Mesendoderm (in vitro differentiated cells): Measurements from ENCODE around the gene PDGFA.

ENCODE experiments used
- DNase-seq: peaks from one replicate; pipeline ENCODE4 v3.0.0; 2013
- H2AK5ac ChIP-seq: 2 replicates; pipeline ENCODE4 v1.6.1; 2013; ENCODE audit warnings: low read length, inconsistent platforms
- H2BK120ac ChIP-seq: 2 replicates; pipeline ENCODE4 v1.6.1; 2013; ENCODE audit warnings: low read depth, mild to moderate bottlenecking, low read length, moderate library complexity, mixed read lengths
- H2BK15ac ChIP-seq: replicated peaks from 2 replicates; pipeline ENCODE4 v1.6.1; 2013; ENCODE audit warnings: low read depth, mild to moderate bottlenecking, moderate library complexity
- H2BK5ac ChIP-seq: 2 replicates; pipeline ENCODE4 v1.6.1; 2013; ENCODE audit warnings: low read length, inconsistent platforms
- H3K18ac ChIP-seq: 2 replicates; pipeline ENCODE4 v1.6.1; 2013; ENCODE audit warnings: mild to moderate bottlenecking, low read length, mixed read lengths
- H3K23ac ChIP-seq: one replicate; pipeline ENCODE4 v1.6.1; 2013; ENCODE audit warnings: low read length
- H3K27ac ChIP-seq: 2 replicates; pipeline ENCODE4 v1.5.1; 2013; ENCODE audit warnings: low read depth, mild to moderate bottlenecking, inconsistent platforms, low read length, moderate library complexity
- H3K27me3 ChIP-seq: 2 replicates; pipeline ENCODE4 v1.6.1; 2013; ENCODE audit warnings: low read length, control low read depth, mild to moderate bottlenecking, inconsistent platforms; ENCODE audit not compliant: insufficient read depth, poor library complexity
- H3K36me3 ChIP-seq: 2 replicates; pipeline ENCODE4 v1.6.1; 2013; ENCODE audit warnings: low read length, inconsistent platforms; ENCODE audit not compliant: control insufficient read depth, insufficient read depth
- H3K4ac ChIP-seq: one replicate; pipeline ENCODE4 v1.6.1; 2013; ENCODE audit warnings: low read depth, mild to moderate bottlenecking, low read length, moderate library complexity
- H3K4me1 ChIP-seq: 2 replicates; pipeline ENCODE4 v1.6.1; 2013; ENCODE audit warnings: low read depth, low read length, inconsistent platforms; ENCODE audit not compliant: control insufficient read depth
- H3K4me2 ChIP-seq: 2 replicates; pipeline ENCODE4 v1.6.1; 2013; ENCODE audit warnings: low read length
- H3K4me3 ChIP-seq: 2 replicates; pipeline ENCODE4 v1.5.1; 2013; ENCODE audit warnings: mild to moderate bottlenecking, low read length
- H3K56ac ChIP-seq: one replicate; pipeline ENCODE4 v1.6.1; 2013; ENCODE audit warnings: low read length
- H3K79me1 ChIP-seq: 2 replicates; pipeline ENCODE4 v1.6.1; 2013; ENCODE audit warnings: low read length, inconsistent platforms
- H3K79me2 ChIP-seq: 2 replicates; pipeline ENCODE4 v1.6.1; 2013; ENCODE audit warnings: mild to moderate bottlenecking, low read length; ENCODE audit not compliant: control insufficient read depth, insufficient read depth
- H3K9ac ChIP-seq: 2 replicates; pipeline ENCODE4 v1.6.1; 2013; ENCODE audit warnings: low read length, inconsistent platforms
- H4K5ac ChIP-seq: one replicate; pipeline ENCODE4 v1.6.1; 2013; ENCODE audit warnings: low read length
- H4K8ac ChIP-seq: one replicate; pipeline ENCODE4 v1.6.1; 2013; ENCODE audit warnings: low read depth, mild to moderate bottlenecking, control low read depth, low read length, moderate library complexity
- WGBS: extraction: QIAGEN DNeasy Blood & Tissue Kit; methylation state at CpG from one replicate; pipeline ENCODE4 v1.1.7; 2013; ENCODE audit warnings: low lambda C conversion rate, missing lambda C conversion rate; ENCODE audit not compliant: insufficient coverage; ENCODE audit errors: extremely low coverage; 5-methylcytosine and 5-hydroxymethylcytosine counted together

PDGFA gene

GRCh38 chr7:494906-495305 is 24.7 kb downstream of the PDGFA start:
- H4K5ac ChIP-seq = no peak overlapping the region
- H3K18ac ChIP-seq = no peak overlapping the region
- WGBS = no CpG with 5 or more reads among the region's 6 CpGs

GRCh38 chr7:494259-494687 is 25.4 kb downstream of the PDGFA start:
- H3K27ac ChIP-seq = no peak overlapping the region
- H3K18ac ChIP-seq = no peak overlapping the region
- no peak overlapping the region for H2BK5ac ChIP-seq
- H3K79me2 ChIP-seq = no peaks in the 10 kb centered on the region
- no peak overlapping the region for H4K5ac ChIP-seq
- H3K9ac ChIP-seq = no peak overlapping the region
- no peak overlapping the region for H3K23ac ChIP-seq
- H3K4me1 ChIP-seq = no peaks in the 10 kb centered on the region
- H3K4me2 ChIP-seq = no peak overlapping the region
- H3K56ac ChIP-seq = no peak overlapping the region
- H3K79me1 ChIP-seq = no peaks in the 10 kb centered on the region
- no peak overlapping the region for H2BK120ac ChIP-seq
- no peak for DNase-seq
- no CpG with 5 or more reads among the region's 31 CpGs for WGBS
- no peaks in the 10 kb centered on the region for H3K27me3 ChIP-seq
- no peak overlapping the region for H2AK5ac ChIP-seq
- no peak overlapping the region for H2BK15ac ChIP-seq
- no peaks in the 10 kb centered on the region for H3K36me3 ChIP-seq
- H3K4ac ChIP-seq = no peak overlapping the region
- H4K8ac ChIP-seq = no peak overlapping the region
- no peak overlapping the region for H3K4me3 ChIP-seq

More at GRCh38 chr7:494906-495305, 24.7 kb downstream of the PDGFA start:
- Histone ChIP-seq H3K4ac (no peak overlapping the region), H3K9ac (no peak overlapping the region), H3K4me1 (no peaks in the 10 kb centered on the region), H3K79me1 (no peaks in the 10 kb centered on the region), H2AK5ac (no peak overlapping the region), H2BK5ac (no peak overlapping the region), H3K23ac (no peak overlapping the region), H2BK120ac (no peak overlapping the region), H2BK15ac (no peak overlapping the region), H3K27me3 (no peaks in the 10 kb centered on the region), H3K56ac (no peak overlapping the region), H3K36me3 (no peaks in the 10 kb centered on the region), H3K79me2 (no peaks in the 10 kb centered on the region), H3K4me2 (no peak overlapping the region), H3K27ac (no peak overlapping the region), H4K8ac (no peak overlapping the region), H3K4me3 (no peak overlapping the region)
- DNase-seq = no peak

GRCh38 chr7:493661-494251 is 25.9 kb downstream of the PDGFA start:
- Histone ChIP-seq H2BK120ac (no peak overlapping the region), H4K5ac (no peak overlapping the region), H3K4me3 (no peak overlapping the region), H2AK5ac (no peak overlapping the region), H3K4me1 (no peaks in the 10 kb centered on the region), H3K18ac (no peak overlapping the region), H3K9ac (no peak overlapping the region), H3K4me2 (no peak overlapping the region), H3K4ac (no peak overlapping the region), H2BK15ac (no peak overlapping the region), H4K8ac (no peak overlapping the region), H3K79me1 (no peaks in the 10 kb centered on the region), H3K23ac (no peak overlapping the region), H3K36me3 (no peaks in the 10 kb centered on the region), H3K27me3 (no peaks in the 10 kb centered on the region), H2BK5ac (no peak overlapping the region), H3K56ac (no peak overlapping the region), H3K79me2 (no peaks in the 10 kb centered on the region), H3K27ac (no peak overlapping the region)
- no peak for DNase-seq
- no CpG with 5 or more reads among the region's 55 CpGs for WGBS

- H3K23ac ChIP-seq = peak overlapping the region; percentile 66
- no peak overlapping the region for H3K56ac ChIP-seq
- H4K8ac ChIP-seq = no peak overlapping the region
- no peak overlapping the region for H2BK5ac ChIP-seq
- no peak overlapping the region for H3K4me2 ChIP-seq
- H2BK120ac ChIP-seq = no peak overlapping the region
- H4K5ac ChIP-seq = no peak overlapping the region
- H2BK15ac ChIP-seq = no peak overlapping the region
- H3K4me1 ChIP-seq = no peaks in the 10 kb centered on the region
- H3K79me2 ChIP-seq = no peaks in the 10 kb centered on the region
- no peaks in the 10 kb centered on the region for H3K27me3 ChIP-seq
- H2AK5ac ChIP-seq = no peak overlapping the region
- no CpG with 5 or more reads among the region's 8 CpGs for WGBS
- H3K4ac ChIP-seq = no peak overlapping the region
- no peak overlapping the region for H3K4me3 ChIP-seq
- H3K9ac ChIP-seq = no peak overlapping the region
- DNase-seq = no peak
- H3K36me3 ChIP-seq = no peaks in the 10 kb centered on the region
- no peak overlapping the region for H3K27ac ChIP-seq
- H3K79me1 ChIP-seq = no peaks in the 10 kb centered on the region
- H3K18ac ChIP-seq = no peak overlapping the region
These were observed 27.0 kb downstream of the PDGFA start for GRCh38 chr7:492714-493065.

GRCh38 chr7:491958-492713 is 27.5 kb downstream of the PDGFA start:
- no peak overlapping the region for H3K18ac ChIP-seq
- H3K4me2 ChIP-seq = no peak overlapping the region
- no peak for DNase-seq
- no peak overlapping the region for H3K27ac ChIP-seq
- no peaks in the 10 kb centered on the region for H3K4me1 ChIP-seq
- H2BK120ac ChIP-seq = no peak overlapping the region
- H3K27me3 ChIP-seq = no peaks in the 10 kb centered on the region
- peak overlapping the region; percentile 66 for H3K23ac ChIP-seq
- no peak overlapping the region for H4K5ac ChIP-seq
- no peak overlapping the region for H2AK5ac ChIP-seq
- H3K79me2 ChIP-seq = no peaks in the 10 kb centered on the region
- no peaks in the 10 kb centered on the region for H3K79me1 ChIP-seq
- H3K36me3 ChIP-seq = no peaks in the 10 kb centered on the region
- no peak overlapping the region for H2BK15ac ChIP-seq
- no peak overlapping the region for H2BK5ac ChIP-seq
- WGBS = no CpG with 5 or more reads among the region's 15 CpGs
- H3K9ac ChIP-seq = no peak overlapping the region
- no peak overlapping the region for H4K8ac ChIP-seq
- H3K4me3 ChIP-seq = no peak overlapping the region
- H3K4ac ChIP-seq = no peak overlapping the region
- H3K56ac ChIP-seq = no peak overlapping the region
